K562 (cell line): ENCODE results near the gene CCDC167. TPM values are rescaled to one million over a fixed set of nuclear protein-coding genes. Genes with fewer than 3 reads are reported as not detected.

ENCODE experiments used
- ATAC-seq: fragments of 200-7000 bp; cut with Tn5 transposase; 3 replicates; pipeline ENCODE4 v1.9.1; 2020; ENCODE audit warnings: moderate library complexity
- BruUV-seq: library from RNA; stranded (reverse); fragments of 400-500 nt; replicated peaks from 2 replicates; lab custom pipeline; 2021; lab: Mats Ljungman, UMichigan
- CTCF ChIA-PET: fragments of 300-600 bp; formaldehyde crosslinking; extraction: SDS; loops from one replicate; lab custom pipeline; 2021; ENCODE audit warnings: low intra/inter-chr PET ratio; lab: Yijun Ruan, JAX
- POLR2A ChIA-PET: fragments of 300-600, 350-650 bp; sonication (Branson Sonifier 250); formaldehyde crosslinking; extraction: SDS; loops from one replicate; lab custom pipeline; 2021; ENCODE audit warnings: antibody characterized with exemption, inconsistent platforms; lab: Yijun Ruan, JAX
- DNase-seq, 4 experiments: peaks; one replicate each; pipeline versions ENCODE4 v3.0.0 to v3.0.0-alpha.2; 2011 to 2018; ENCODE audit warnings: low spot score in 3 of 4, mixed read lengths in 3 of 4; ENCODE audit errors: extremely low read depth in 1 of 4
- FAIRE-seq: peaks from 2 replicates; lab custom pipeline; 2011; peaks lifted over from hg19 to GRCh38; lab: Jason Lieb, UNC
- H2AFZ ChIP-seq: 2 replicates; pipeline ENCODE4 v1.6.0; 2011; ENCODE audit warnings: low read depth, low read length, control low read depth, inconsistent platforms
- H3K27ac ChIP-seq: fragments of 200-600 bp; 3 replicates; pipeline ENCODE4 v1.8.0; 2011; ENCODE audit warnings: low read depth, mild to moderate bottlenecking, control low read depth, inconsistent platforms, low read length, moderate library complexity, mixed read lengths; ENCODE audit errors: extremely low read depth
- H3K27me3 ChIP-seq, 2 experiments: fragments of 300-600 bp in 1 of 2; 2 replicates in 1 of 2; 3 replicates in 1 of 2; pipeline versions ENCODE4 v1.6.0 to v1.8.0; 2011; ENCODE audit warnings: inconsistent platforms in 2 of 2, low read length in 2 of 2, mild to moderate bottlenecking in 1 of 2, mixed read lengths in 1 of 2, moderate library complexity in 1 of 2; ENCODE audit not compliant: control insufficient read depth in 2 of 2, insufficient read depth in 2 of 2
- H3K36me3 ChIP-seq: fragments of 300-600 bp; 3 replicates; pipeline ENCODE4 v1.8.0; 2011; ENCODE audit warnings: mild to moderate bottlenecking, low read length, inconsistent platforms; ENCODE audit not compliant: control insufficient read depth, insufficient read depth
- H3K4me1 ChIP-seq, 2 experiments: fragments of 200-600 bp in 1 of 2; replicated peaks in 1 of 2; 2 replicates in 1 of 2; 3 replicates in 1 of 2; pipeline versions ENCODE4 v1.5.1 to v1.8.0; 2011; ENCODE audit warnings: inconsistent platforms in 2 of 2, low read length in 2 of 2, mild to moderate bottlenecking in 1 of 2, mixed read lengths in 1 of 2, moderate library complexity in 1 of 2; ENCODE audit not compliant: control insufficient read depth in 2 of 2, insufficient read depth in 2 of 2
- H3K4me2 ChIP-seq: 2 replicates; pipeline ENCODE4 v1.6.1; 2011; ENCODE audit warnings: low read length, control low read depth, inconsistent platforms, mixed read lengths; ENCODE audit not compliant: insufficient read depth
- H3K4me3 ChIP-seq: fragments of 200-600 bp; sonication (generic), shearing (Covaris generic); 2 replicates; pipeline ENCODE4 v1.5.1; 2016; ENCODE audit warnings: control low read depth, inconsistent platforms
- H3K79me2 ChIP-seq: fragments of 200-600 bp; 3 replicates; pipeline ENCODE4 v1.8.0; 2011; ENCODE audit warnings: low read length, inconsistent platforms; ENCODE audit not compliant: control insufficient read depth, insufficient read depth
- H3K9ac ChIP-seq, 2 experiments: 2 replicates each; pipeline versions ENCODE4 v1.6.0 to v1.6.1; 2011; ENCODE audit warnings: low read depth in 2 of 2, low read length in 2 of 2, control low read depth in 1 of 2, inconsistent platforms in 1 of 2, mild to moderate bottlenecking in 1 of 2, mixed read lengths in 1 of 2; ENCODE audit not compliant: insufficient read depth in 1 of 2
- H3K9me1 ChIP-seq: one replicate; pipeline ENCODE4 v1.6.0; 2011; ENCODE audit warnings: inconsistent platforms, mild to moderate bottlenecking, low read length, moderate library complexity; ENCODE audit not compliant: control insufficient read depth, insufficient read depth
- H3K9me3 ChIP-seq: replicated peaks from 2 replicates; pipeline ENCODE4 v1.5.1; 2011; ENCODE audit warnings: low read depth, low read length, inconsistent platforms; ENCODE audit not compliant: control insufficient read depth, insufficient read depth
- H4K20me1 ChIP-seq: replicated peaks from 2 replicates; pipeline ENCODE4 v1.6.1; 2011; ENCODE audit warnings: low read length, inconsistent platforms, mixed read lengths; ENCODE audit not compliant: control insufficient read depth, insufficient read depth
- ATF3 ChIP-seq, 2 experiments: fragments of 450-650 bp in 1 of 2; sonication (generic) in 1 of 2; formaldehyde crosslinking in 1 of 2; IDR thresholded peaks in 1 of 2; conservative IDR thresholded peaks in 1 of 2; 2 replicates each; pipeline versions ENCODE4 v1.6.1 to v1.8.1; 2016 to 2023; ENCODE audit warnings: mild to moderate bottlenecking in 2 of 2, moderate library complexity in 2 of 2, inconsistent platforms in 1 of 2, missing genetic modification reagents in 1 of 2
- BRCA1 ChIP-seq, 2 experiments: fragments of 450-650 bp in 1 of 2; sonication (generic) in 1 of 2; formaldehyde crosslinking in 1 of 2; IDR thresholded peaks; 2 replicates each; pipeline versions ENCODE4 v1.5.0 to v1.6.1; 2017 to 2020; ENCODE audit warnings: mild to moderate bottlenecking in 1 of 2, missing genetic modification reagents in 1 of 2
- CBX8 ChIP-seq: fragments of 200-600 bp; sonication (generic); IDR thresholded peaks from 2 replicates; pipeline ENCODE4 v1.6.1; 2012; ENCODE audit warnings: borderline replicate concordance, mixed run types, low read depth, mild to moderate bottlenecking, moderate library complexity, mixed read lengths, low read length, control low read depth, inconsistent platforms; ENCODE audit not compliant: poor library complexity, severe bottlenecking; ENCODE audit errors: extremely low read depth
- DNMT1 ChIP-seq: fragments of 450-650 bp; IDR thresholded peaks from 2 replicates; pipeline ENCODE4 v1.6.1; 2016; ENCODE audit warnings: antibody characterized with exemption, mild to moderate bottlenecking
- HDAC6 ChIP-seq: IDR thresholded peaks from 2 replicates; pipeline ENCODE4 v1.6.1; 2012; ENCODE audit warnings: low read depth, mild to moderate bottlenecking, control low read depth, inconsistent platforms, low read length, moderate library complexity
- JUNB ChIP-seq: fragments of 450-650 bp; formaldehyde crosslinking; conservative IDR thresholded peaks from 2 replicates; pipeline ENCODE4 v1.4.0; 2020; ENCODE audit warnings: mild to moderate bottlenecking
- L3MBTL2 ChIP-seq: fragments of 450-650 bp; IDR thresholded peaks from 2 replicates; pipeline ENCODE4 v1.6.1; 2016; ENCODE audit warnings: mild to moderate bottlenecking, moderate library complexity
- PHB ChIP-seq: fragments of 250-450 bp; sonication (Bioruptor Pico); IDR thresholded peaks from 2 replicates; pipeline ENCODE4 v1.5.0; 2021
- SMAD1 ChIP-seq: fragments of 150-350 bp; IDR thresholded peaks from 2 replicates; pipeline ENCODE4 v1.6.1; 2014; ENCODE audit warnings: low read length, low read depth; ENCODE audit not compliant: partially characterized antibody
- UBTF ChIP-seq, 2 experiments: IDR thresholded peaks; 2 replicates each; pipeline ENCODE4 v1.6.1; 2012; ENCODE audit warnings: improper control_type of control experiment in 2 of 2, low read depth in 2 of 2, low read length in 2 of 2, borderline replicate concordance in 1 of 2
- ZBTB7A ChIP-seq: IDR thresholded peaks from 2 replicates; pipeline ENCODE4 v1.6.1; 2011; ENCODE audit warnings: low read depth, mild to moderate bottlenecking, low read length, moderate library complexity, borderline replicate concordance; ENCODE audit not compliant: control insufficient read depth
- ZC3H8 ChIP-seq: fragments of 450-650 bp; IDR thresholded peaks from 2 replicates; pipeline ENCODE4 v1.6.1; 2017
- ZNF324 ChIP-seq: fragments of 250-450 bp; sonication (Bioruptor Pico); IDR thresholded peaks from 2 replicates; pipeline ENCODE4 v1.4.0; 2020; ENCODE audit warnings: mild to moderate bottlenecking
- ZNF561 ChIP-seq: fragments of 450-650 bp; formaldehyde crosslinking; conservative IDR thresholded peaks from 2 replicates; pipeline ENCODE4 v1.4.0; 2020; ENCODE audit warnings: mild to moderate bottlenecking, moderate library complexity
- ZNF699 ChIP-seq: fragments of 250-450 bp; sonication (Bioruptor Pico); IDR thresholded peaks from 2 replicates; pipeline ENCODE4 v1.8.0; 2021; ENCODE audit warnings: mild to moderate bottlenecking, moderate library complexity; ENCODE audit not compliant: insufficient replicate concordance
- WGBS: fragments of 100-300 bp; shearing (Covaris generic); methylation state at CpG from one replicate; pipeline ENCODE4 v1.1.6; 2016; ENCODE audit warnings: low coverage, mixed read lengths; ENCODE audit not compliant: insufficient coverage; ENCODE audit errors: missing lambda C conversion rate; 5-methylcytosine and 5-hydroxymethylcytosine counted together
- in situ Hi-C: fragments of 300-500 bp; cut with MboI; formaldehyde crosslinking; loops from 4 replicates; pipeline ENCODE4 v1.15.0; 2018; ENCODE audit warnings: inconsistent platforms, mixed read lengths
- intact Hi-C: fragments of 100-400 bp; cut with micrococcal nuclease; formaldehyde crosslinking; loops from 2 replicates; pipeline ENCODE4 v1.14.2; 2022
- polyA plus RNA-seq, 8 experiments: library from polyadenylated mRNA; depleted of rRNA in 4 of 8; stranded (reverse) in 5 of 8; unstranded in 3 of 8; fragments of >200 nt; fragmentation: Nextera tagmentation in 2 of 8; fragmentation: Illumina TruSeq in 1 of 8; extraction: Ambion mirVana in 2 of 8; extraction: Trizol in 1 of 8; gene quantifications; 2 replicates each; pipeline versions ENCODE4 v1.2.1 to v1.2.3, GENCODE V29; 2011 to 2014; ENCODE audit warnings: inconsistent platforms in 1 of 8, missing spikeins in 1 of 8
- total RNA-seq, 7 experiments: library from RNA; depleted of rRNA in 6 of 7; stranded (reverse); fragments of >200 nt in 6 of 7; fragmentation: Illumina TruSeq in 2 of 7; extraction: Trizol in 2 of 7; gene quantifications; 2 replicates each; pipeline versions ENCODE4 v1.2.1 to v1.2.3, GENCODE V29; 2011 to 2021; ENCODE audit warnings: low replicate concordance in 1 of 7
- TF ChIP-seq, protein P1 (sequence below): fragments of 450-650 bp; formaldehyde crosslinking; IDR thresholded peaks from 2 replicates; pipeline ENCODE4 v1.4.0; 2022; ENCODE audit warnings: mild to moderate bottlenecking, moderate library complexity
- TF ChIP-seq, protein P2 (sequence below): sonication (generic); formaldehyde crosslinking; IDR thresholded peaks from 2 replicates; pipeline ENCODE4 v1.8.0; 2023; ENCODE audit warnings: mild to moderate bottlenecking, missing genetic modification reagents

CCDC167 gene
- total and polyA plus RNA-seq, 9 of the 15 experiments (the other 6 are each of a cell fraction or from before 2014, with no cell fraction given): 26.0 to 114 (median 45.2) TPM

GRCh38 chr6:37535428-37535758 is 35.7 kb upstream of the CCDC167 start:
- ChIA-PET POLR2A (interaction anchor here (0.6 to 2.7 kb wide), 3 partner anchors 11 to 191 kb away, joined by 3 to 6 read pairs (median 3); no protein-coding TSS in a partner anchor), CTCF (interaction anchor here (0.6 kb wide), 1 partner anchor 211 kb away, joined by 6 read pairs; no protein-coding TSS in a partner anchor)
- in situ Hi-C loops: no loop called here
- 7% methylated on average over 5 of the region's 5 CpGs for WGBS
- H3K9ac ChIP-seq: no peak overlapping the region
- ATAC-seq (no peak), DNase-seq (no peak), FAIRE-seq (peak; percentile 35)
- no TSS peak for BruUV-seq
- H3K36me3 ChIP-seq: no peaks in the 10 kb centered on the region
- H3K27ac ChIP-seq: no peak overlapping the region
- H3K4me1 ChIP-seq: peaks cover 2 to 20% of the 10 kb centered on the region in 2 experiments; a peak in 3 of 5 replicates
- no peak overlapping the region for H3K4me2 ChIP-seq
- H3K79me2 ChIP-seq: no peaks in the 10 kb centered on the region
- intact Hi-C loops: no loop called here
- no peaks in the 10 kb centered on the region for H3K9me3 ChIP-seq
- H2AFZ ChIP-seq: no peak overlapping the region
- H3K4me3 ChIP-seq: no peak overlapping the region
- H3K9me1 ChIP-seq: no peaks in the 10 kb centered on the region
- H4K20me1 ChIP-seq: peaks cover 23% of the 10 kb centered on the region; the same call in 1 of the 2 replicates
- peaks cover 50 to 90% of the 10 kb centered on the region in 2 experiments for H3K27me3 ChIP-seq
- TF ChIP-seq HDAC6 (no peak), JUNB (CRISPR knock-in tag) (no peak), ZBTB7A (no peak), ATF3 (IDR thresholded peaks at IDR 0.05) (no peak), ATF3 (CRISPR knock-in tag; conservative IDR thresholded peaks at IDR 0.05) (no peak), ZC3H8 (no peak), BRCA1 (IDR thresholded peaks at IDR 0.05) (no peak), BRCA1 (CRISPR knock-in tag; IDR thresholded peaks at IDR 0.05) (no peak), UBTF (IDR thresholded peaks at IDR 0.05; ENCODE audit: borderline replicate concordance in 1 of 2, low read depth in 2 of 2, low read length in 2 of 2) (no peak), ZNF561 (CRISPR knock-in tag) (no peak), SMAD1 (no peak), PHB (no peak), DNMT1 (no peak), ZNF699 (CRISPR knock-in tag) (no peak), L3MBTL2 (no peak), ZNF324 (no peak), CBX8 (no peak)
- TF ChIP-seq, protein P1, sequence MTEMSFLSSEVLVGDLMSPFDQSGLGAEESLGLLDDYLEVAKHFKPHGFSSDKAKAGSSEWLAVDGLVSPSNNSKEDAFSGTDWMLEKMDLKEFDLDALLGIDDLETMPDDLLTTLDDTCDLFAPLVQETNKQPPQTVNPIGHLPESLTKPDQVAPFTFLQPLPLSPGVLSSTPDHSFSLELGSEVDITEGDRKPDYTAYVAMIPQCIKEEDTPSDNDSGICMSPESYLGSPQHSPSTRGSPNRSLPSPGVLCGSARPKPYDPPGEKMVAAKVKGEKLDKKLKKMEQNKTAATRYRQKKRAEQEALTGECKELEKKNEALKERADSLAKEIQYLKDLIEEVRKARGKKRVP (CRISPR knock-in tag): no peak
- TF ChIP-seq, protein P2, sequence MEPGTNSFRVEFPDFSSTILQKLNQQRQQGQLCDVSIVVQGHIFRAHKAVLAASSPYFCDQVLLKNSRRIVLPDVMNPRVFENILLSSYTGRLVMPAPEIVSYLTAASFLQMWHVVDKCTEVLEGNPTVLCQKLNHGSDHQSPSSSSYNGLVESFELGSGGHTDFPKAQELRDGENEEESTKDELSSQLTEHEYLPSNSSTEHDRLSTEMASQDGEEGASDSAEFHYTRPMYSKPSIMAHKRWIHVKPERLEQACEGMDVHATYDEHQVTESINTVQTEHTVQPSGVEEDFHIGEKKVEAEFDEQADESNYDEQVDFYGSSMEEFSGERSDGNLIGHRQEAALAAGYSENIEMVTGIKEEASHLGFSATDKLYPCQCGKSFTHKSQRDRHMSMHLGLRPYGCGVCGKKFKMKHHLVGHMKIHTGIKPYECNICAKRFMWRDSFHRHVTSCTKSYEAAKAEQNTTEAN (CRISPR knock-in tag): no peak
